Pulmonary artery endothelial cell (primary cell): ENCODE measurements around the gene SLC33A1. TPM values are rescaled to one million over a fixed set of nuclear protein-coding genes. Genes with fewer than 3 reads are reported as not detected.

Experiments
- DNase-seq: peaks from one replicate; pipeline ENCODE4 v3.0.0-alpha.2; 2011; ENCODE audit warnings: low read depth, low spot score
- total RNA-seq: library from RNA; depleted of rRNA; stranded (reverse); fragments of >200 nt; gene quantifications from 2 replicates; pipeline ENCODE4 v1.2.3, GENCODE V29; 2014

Gene SLC33A1
- total RNA-seq, 1 donor from 2014 or later, result 25.5 TPM

GRCh38 chr3:155792532-155792931, 61.7 kb downstream of the SLC33A1 start:
- DNase-seq, result no peak

GRCh38 chr3:155791190-155791589, 63.0 kb downstream of the SLC33A1 start:
- no peak for DNase-seq

- no peak for DNase-seq
Observed at GRCh38 chr3:155790272-155790925, 63.8 kb downstream of the SLC33A1 start.

- no peak for DNase-seq
Observed at GRCh38 chr3:155785662-155786295, 68.4 kb downstream of the SLC33A1 start.

- no peak for DNase-seq
Observed at GRCh38 chr3:155782390-155782953, 71.8 kb downstream of the SLC33A1 start.

GRCh38 chr3:155780291-155780690, 73.9 kb downstream of the SLC33A1 start:
- DNase-seq, result no peak

- DNase-seq, result no peak
Observed at GRCh38 chr3:155778462-155778861, 75.8 kb downstream of the SLC33A1 start.

- no peak for DNase-seq
Observed at GRCh38 chr3:155772801-155773200, 81.4 kb downstream of the SLC33A1 start.

GRCh38 chr3:155771126-155771525, 83.1 kb downstream of the SLC33A1 start:
- DNase-seq, result no peak

Other genes with a start within 250 kb of the SLC33A1 start
- 0.04 and 0.07 TPM in 2 replicates for gene PLCH1, start 109.4 kb downstream of the SLC33A1 start, total RNA-seq
- 1.2 and 2.7 TPM in 2 replicates for gene C3orf33, start 48.1 kb downstream of the SLC33A1 start, total RNA-seq
- 25.5 and 41.3 TPM in 2 replicates for gene GMPS, start 16.2 kb upstream of the SLC33A1 start, total RNA-seq